GM21360 (cell line): ENCODE data around the gene E2F7.
"Not testable (repeated sequence)": the region's sequence is repeated elsewhere in the genome, so short reads cannot be mapped to it uniquely, and the experiment has no call there.

Source experiments
- ATAC-seq: cut with Tn5 transposase; IDR thresholded peaks from one replicate; pipeline ENCODE4 v1.9.1; 2021; ENCODE audit warnings: mild to moderate bottlenecking, moderate library complexity; ENCODE audit not compliant: unreplicated experiment

E2F7 gene

GRCh38 chr12:77065361-77066204 lies at the start of gene E2F7:
Gene E2F7, minus strand, starts transcription at chr12:77065569. Its CDS starts 934 bp downstream, at chr12:77064635.
- ATAC-seq: peak; percentile 69

DNA sequence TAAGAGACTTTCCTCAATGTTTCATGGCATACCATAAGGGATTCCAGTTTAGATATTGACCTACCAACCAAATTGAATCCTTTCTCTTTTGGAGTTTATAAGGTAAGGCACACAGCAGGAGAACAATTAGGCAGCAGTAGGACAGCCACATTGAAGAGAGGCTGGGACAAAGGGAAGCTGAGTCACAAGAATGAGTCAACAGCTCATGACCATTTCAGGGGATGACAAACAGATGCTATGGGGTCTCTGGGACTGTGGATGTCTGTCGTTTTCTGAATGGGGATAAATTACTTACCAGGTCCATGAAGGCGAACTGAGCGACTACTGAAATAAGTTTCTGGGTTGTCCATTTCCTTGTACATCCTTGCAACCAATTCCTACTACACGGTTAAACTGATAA lies 48.6 kb upstream of the E2F7 start:
- no peak for ATAC-seq

GRCh38 chr12:77108707-77109106 lies 43.3 kb upstream of the E2F7 start:
- no peak for ATAC-seq

- ATAC-seq: no peak
Observed at GRCh38 chr12:77107121-77107520, 41.8 kb upstream of the E2F7 start.

DNA sequence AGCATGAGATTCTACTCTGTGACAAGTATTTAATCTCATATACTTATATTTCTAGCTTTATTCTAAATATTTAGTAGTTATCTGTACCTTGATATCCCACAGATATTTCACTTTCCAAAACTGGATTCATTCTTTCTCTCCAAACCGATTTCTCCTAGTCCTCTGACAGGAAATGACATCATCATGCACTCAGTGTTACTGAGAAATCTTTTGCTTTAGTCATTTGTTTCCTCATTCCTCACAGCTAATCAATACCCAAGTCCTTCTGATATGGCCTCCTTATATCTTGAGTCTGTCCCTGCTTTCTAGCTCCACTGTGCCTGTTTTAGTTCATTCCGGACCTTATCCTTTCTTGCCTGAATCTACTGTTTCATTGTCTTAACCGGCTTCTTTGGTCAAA lies 39.4 kb upstream of the E2F7 start:
- no peak for ATAC-seq

- no peak for ATAC-seq
Observed at GRCh38 chr12:77104286-77104685, 38.9 kb upstream of the E2F7 start.

DNA sequence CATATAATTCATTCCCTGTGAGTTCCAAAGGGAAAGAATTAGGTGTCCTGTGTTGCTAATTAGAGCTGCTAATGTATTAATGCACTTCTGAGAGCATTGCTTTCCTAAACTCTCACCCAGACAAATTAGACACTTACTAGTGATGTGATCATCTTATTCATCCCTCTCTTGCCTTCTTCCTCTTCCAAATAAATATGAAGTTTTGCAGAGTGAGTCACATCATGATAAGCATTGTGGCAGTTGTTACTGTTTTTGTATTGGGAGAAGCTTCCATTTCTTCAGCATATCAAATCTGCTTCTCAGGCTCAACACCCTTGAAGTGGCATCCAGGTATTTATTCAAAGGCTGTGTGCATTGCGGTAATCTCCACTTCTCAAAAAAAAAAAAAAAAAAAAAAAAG lies 37.3 kb upstream of the E2F7 start:
- no peak for ATAC-seq

DNA sequence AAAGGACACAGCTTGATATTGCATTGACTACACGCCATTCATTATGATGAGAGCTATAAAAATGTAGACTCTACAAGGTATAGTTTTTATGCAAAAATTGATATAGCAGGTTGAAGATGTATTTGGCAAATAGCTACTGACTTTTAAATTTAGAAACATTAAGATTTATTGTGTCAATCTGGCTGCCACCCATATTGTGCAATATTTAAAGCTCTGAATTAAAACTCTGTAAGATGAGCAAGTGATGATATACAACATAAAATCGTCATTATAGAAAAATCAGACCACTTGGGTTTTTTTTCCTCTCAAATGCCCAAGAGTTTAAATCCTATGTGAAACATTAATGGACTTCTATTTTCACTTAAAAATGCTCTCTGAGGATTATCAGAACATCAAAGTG lies 36.8 kb upstream of the E2F7 start:
- ATAC-seq: no peak

- no peak for ATAC-seq
Observed at GRCh38 chr12:77099799-77100198, 34.4 kb upstream of the E2F7 start.

DNA sequence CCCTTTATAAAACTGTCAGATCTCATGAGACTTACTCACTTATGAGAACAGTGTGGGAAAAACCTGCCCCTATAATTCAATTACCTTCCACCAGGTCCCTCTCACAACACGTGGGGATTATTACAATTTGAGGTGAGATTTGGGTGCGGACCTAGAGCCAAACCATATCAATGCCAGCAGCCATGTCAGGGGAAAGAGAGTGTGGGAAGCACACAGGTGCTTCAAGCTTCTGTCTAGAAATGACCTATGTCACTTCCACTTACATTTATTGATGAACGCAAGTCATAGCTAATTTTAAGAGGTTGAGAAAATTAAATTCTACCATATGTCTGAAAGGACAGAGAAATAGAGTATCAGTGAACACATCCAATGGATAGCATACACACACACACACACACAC lies 32.5 kb upstream of the E2F7 start:
- ATAC-seq: no peak

DNA sequence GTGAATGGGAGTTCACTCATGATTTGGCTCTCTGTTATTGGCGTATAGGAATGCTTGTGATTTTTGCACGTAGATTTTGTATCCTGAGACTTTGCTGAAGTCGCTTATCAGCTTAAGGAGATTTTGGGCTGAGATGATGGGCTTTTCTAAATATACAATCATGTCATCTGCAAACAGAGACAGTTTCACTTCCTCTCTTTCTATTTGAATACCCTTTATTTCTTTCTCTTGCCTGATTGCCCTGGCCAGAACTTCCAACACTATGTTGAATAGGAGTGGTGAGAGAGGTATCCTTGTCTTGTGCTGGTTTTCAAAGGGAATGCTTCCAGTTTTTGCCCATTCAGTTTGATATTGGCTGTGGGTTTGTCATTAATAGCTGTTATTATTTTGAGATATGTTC lies 26.9 kb upstream of the E2F7 start:
- ATAC-seq: not testable (repeated sequence)

DNA sequence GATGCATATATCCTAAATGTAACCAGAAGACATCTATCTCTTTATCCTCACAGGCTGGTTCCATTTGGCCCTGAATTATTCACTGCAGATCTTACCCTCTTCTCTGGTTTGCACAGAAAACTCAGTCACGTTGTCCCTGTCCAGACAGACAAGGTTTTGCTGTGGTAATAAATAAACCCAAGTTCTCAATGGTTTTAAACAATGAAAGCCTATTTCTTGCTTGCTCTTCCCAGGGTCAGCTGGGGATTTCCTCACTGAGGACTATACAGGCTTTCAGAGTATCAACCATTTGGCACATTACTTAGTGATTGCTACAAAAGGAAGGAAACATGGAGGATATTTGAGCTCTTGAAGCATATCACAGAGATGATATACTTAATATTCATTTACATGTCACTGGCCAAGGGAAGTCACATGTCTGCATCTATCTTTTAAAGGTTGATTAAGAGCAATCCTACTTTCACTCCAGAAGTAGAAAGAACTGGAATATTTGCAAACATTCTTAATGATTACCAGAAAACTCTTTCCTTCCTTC lies 24.4 kb upstream of the E2F7 start:
- ATAC-seq: no peak

DNA sequence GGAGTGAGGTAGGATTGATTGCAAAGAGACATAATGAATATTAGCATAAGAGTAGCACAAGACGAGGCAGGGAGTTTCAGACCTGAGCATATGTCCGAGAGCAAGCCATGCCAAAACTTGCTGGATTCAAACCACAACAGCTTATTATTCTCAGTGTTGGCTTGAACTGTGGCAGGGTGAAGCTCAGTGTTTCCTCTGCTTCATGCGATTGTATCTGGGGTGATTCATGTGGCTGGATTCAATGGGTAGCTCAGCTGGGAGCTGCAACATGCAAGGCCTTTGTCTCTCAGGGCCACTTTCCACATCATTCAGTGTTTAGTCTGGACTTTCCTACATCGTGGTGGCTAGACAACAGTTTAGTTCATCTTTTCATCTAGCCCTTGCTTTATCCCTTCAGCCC lies 22.1 kb upstream of the E2F7 start:
- ATAC-seq: no peak

- peak; percentile 38 for ATAC-seq
Observed at GRCh38 chr12:77082021-77082420, 16.7 kb upstream of the E2F7 start.

GRCh38 chr12:77079631-77080030 lies 14.3 kb upstream of the E2F7 start:
- no peak for ATAC-seq

DNA sequence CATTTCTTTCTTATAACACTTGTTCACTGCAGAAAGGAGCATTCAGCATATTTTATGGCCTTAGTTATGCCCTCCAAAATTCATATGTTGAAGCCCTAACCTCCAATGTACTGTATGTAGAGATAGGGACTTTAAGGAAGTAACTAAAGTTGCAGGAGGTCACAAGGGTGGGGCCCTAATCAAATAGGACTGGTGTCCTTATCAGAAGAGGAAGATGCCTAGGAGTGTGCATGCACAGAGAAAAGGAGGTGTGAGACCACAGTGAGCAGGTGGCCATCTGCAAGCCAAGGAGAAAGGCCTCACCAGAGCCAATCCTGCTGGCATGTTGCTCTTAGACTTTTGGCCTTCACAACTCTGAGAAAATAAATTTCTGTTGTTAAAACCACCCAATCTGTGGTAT lies 12.9 kb upstream of the E2F7 start:
- ATAC-seq: no peak

GRCh38 chr12:77076886-77077285 lies 11.5 kb upstream of the E2F7 start:
- ATAC-seq: no peak

- ATAC-seq: not testable (repeated sequence)
Observed at GRCh38 chr12:77073894-77074293, 8.5 kb upstream of the E2F7 start.

DNA sequence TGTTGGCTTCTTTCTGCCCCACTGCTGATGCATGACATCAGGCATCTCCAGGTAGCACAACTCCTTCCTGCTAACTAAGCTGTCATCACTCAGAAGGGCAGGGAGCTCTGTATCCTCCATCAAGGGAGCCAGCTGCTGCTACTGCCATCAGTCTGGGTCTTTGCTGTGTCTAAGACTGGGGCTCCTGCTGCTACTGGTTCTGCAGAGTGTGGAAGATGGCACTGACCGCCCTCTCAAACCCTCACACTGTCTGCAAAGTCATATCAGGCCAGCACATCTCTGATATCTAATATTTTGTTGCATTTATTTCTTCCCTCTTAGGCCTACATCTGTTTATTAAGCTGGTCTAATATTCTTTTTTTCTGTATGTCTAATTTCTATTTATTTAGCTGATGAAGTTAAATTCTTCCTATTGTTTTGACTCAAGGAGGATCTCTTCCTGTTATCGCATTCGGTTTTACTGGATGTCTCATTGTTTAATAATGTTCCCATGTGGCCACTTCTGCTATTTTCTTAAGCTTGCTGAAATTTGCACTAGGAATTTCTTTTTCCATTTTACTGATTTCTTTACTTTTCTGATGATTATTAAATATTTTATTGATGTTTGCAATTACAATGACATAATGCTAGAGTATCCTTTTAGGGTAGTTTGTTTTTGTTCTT lies 7.6 kb upstream of the E2F7 start:
- ATAC-seq: no peak

DNA sequence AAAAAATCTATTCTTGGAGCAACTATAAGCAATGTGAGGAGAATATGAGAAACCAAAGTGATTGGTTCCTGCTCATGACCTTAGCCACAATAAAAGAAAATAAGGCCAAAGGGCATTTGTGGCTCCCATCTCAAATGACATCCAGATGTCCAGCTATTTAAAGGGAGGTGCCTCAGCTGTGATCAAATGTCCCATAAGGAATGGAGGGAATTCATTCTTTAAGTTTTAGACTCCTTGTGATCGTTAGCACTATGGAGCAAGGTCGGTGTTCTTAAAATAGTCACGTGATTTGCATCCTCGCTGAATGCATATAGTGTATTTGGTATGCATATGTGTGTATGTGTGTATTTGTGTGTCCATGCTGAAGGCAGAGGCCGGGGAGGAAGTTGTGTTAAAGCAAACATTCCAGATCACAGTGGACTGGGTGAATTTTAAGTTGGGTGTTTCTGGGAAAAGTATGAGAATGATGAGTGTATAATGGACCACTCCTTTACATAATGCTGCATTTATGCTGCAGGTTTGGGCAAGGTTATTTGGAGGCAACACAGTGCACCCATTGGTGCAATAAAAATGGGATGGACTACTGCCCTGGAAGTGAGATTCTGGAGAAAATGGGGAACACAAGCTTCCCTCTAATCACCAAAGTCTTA lies 5.6 kb upstream of the E2F7 start:
- ATAC-seq: no peak

DNA sequence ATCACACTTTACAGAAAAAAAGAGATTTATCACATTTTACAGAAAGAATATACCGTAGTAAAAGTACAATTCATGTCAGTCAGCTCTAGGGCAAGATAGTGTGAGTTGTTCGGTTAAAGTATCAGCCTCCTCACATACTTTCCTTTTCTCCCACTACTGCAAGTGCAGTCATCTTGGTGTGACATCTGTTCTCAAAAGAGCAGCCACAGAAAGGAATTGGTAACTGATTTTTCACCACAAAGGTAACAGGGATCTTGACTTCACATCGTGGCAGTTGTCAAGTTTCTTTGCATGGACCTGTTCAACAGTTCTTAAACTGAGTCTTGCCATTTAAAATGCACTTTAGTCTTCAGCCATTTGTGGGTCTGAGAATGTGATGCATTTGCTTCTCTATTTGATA lies 5.0 kb upstream of the E2F7 start:
- ATAC-seq: peak; percentile 25

DNA sequence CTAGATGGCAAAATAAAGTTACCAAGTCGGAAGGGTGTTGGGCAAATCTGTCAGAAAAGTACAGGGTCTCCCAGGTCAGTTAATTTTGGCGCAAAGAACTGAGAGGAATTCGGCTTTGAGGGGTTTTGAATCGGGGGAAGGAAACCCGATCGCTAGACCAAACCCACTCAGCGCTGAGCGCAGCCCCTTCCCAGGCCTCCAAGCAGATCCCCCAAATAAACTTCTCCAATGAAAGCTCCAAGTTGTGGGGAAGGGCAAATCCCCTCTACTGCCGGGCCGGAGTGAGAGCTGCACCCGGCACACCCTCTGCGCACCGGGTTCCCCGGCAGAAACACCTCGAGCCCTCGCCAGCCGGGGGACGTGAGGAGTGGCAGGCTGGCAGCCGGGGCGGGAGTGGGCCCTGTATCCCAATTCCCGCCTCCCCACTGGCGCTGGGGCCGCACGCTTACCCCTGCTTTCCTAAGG lies 441 bp downstream of the E2F7 start:
- peak; percentile 6 for ATAC-seq
